Measurements from ENCODE around the gene SH3PXD2B. TPM values are rescaled to one million over a fixed set of nuclear protein-coding genes. Genes with fewer than 3 reads are reported as not detected.

SH3PXD2B gene
- total and polyA plus RNA-seq, 10 of the 15 experiments (the other 5 are each of a cell fraction or from before 2014, with no cell fraction given): 0.05 to 1.6 (median 0.57) TPM

DNA sequence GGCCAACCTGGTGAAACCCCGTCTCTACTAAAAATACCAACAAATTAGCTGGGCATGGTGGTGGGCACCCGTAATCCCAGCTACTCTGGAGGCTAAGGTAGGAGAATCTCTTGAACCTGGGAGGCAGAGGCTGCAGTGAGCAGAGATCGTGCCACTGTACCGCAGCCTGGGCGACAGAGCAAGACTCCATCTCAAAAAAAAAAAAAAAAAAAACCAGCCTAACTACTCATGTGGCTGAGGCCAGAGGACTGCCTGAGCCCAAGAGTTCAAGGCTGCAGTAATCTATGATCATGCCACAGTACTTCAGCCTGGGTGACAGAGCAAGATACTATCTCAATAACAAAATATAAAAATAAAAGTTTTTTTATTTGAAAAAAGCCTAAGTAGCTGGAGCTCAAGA lies 174.0 kb downstream of the SH3PXD2B start:
- Histone ChIP-seq H3K9me3 (replicated peaks; ENCODE audit: control insufficient read depth, insufficient read depth, low read length) (peaks cover 6% of the 10 kb centered on the region; the same call in 2 of the 3 replicates), H3K4me3 (no peak overlapping the region), H3K36me3 (ENCODE audit: control insufficient read depth in 2 of 2, insufficient read depth in 2 of 2, low read length in 1 of 2) (peaks cover 0 to 11% of the 10 kb centered on the region in 2 experiments; a peak in 1 of 4 replicates), H3K27ac (ENCODE audit: control insufficient read depth, insufficient read depth) (no peak overlapping the region), H4K20me1 (ENCODE audit: control insufficient read depth, insufficient read depth) (no peaks in the 10 kb centered on the region), H2AFZ (ENCODE audit: control insufficient read depth, low read depth, low read length) (no peak overlapping the region), H3K27me3 (replicated peaks in 1 of 2; ENCODE audit: control insufficient read depth in 2 of 2, insufficient read depth in 2 of 2, low read length in 1 of 2) (no peaks in the 10 kb centered on the region), H3K4me1 (ENCODE audit: control insufficient read depth, insufficient read depth, low read length) (peaks cover 7% of the 10 kb centered on the region; the same call in 1 of the 2 replicates), H3K9ac (ENCODE audit: control insufficient read depth, insufficient read depth, low read length) (no peak overlapping the region), H3K4me2 (ENCODE audit: control insufficient read depth, insufficient read depth) (no peak overlapping the region), H3K79me2 (ENCODE audit: control insufficient read depth, insufficient read depth, low read length) (peaks cover 83% of the 10 kb centered on the region)
- CTCF ChIA-PET: interaction anchor here (0.6 to 3.9 kb wide), 7 partner anchors 13 to 173 kb away, joined by 3 to 34 read pairs (median 3); partner anchors contain the start of genes EFCAB9 and STK10
- BruUV-seq (replicated peaks): no TSS peak
- POLR2A ChIA-PET: interaction anchor here (1.0 kb wide), 1 partner anchor 11 kb away, joined by 4 read pairs; no protein-coding TSS in a partner anchor
- TF ChIP-seq, protein P1, sequence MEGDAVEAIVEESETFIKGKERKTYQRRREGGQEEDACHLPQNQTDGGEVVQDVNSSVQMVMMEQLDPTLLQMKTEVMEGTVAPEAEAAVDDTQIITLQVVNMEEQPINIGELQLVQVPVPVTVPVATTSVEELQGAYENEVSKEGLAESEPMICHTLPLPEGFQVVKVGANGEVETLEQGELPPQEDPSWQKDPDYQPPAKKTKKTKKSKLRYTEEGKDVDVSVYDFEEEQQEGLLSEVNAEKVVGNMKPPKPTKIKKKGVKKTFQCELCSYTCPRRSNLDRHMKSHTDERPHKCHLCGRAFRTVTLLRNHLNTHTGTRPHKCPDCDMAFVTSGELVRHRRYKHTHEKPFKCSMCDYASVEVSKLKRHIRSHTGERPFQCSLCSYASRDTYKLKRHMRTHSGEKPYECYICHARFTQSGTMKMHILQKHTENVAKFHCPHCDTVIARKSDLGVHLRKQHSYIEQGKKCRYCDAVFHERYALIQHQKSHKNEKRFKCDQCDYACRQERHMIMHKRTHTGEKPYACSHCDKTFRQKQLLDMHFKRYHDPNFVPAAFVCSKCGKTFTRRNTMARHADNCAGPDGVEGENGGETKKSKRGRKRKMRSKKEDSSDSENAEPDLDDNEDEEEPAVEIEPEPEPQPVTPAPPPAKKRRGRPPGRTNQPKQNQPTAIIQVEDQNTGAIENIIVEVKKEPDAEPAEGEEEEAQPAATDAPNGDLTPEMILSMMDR (IDR thresholded peaks at IDR 0.05 in 2 of 3, conservative IDR thresholded peaks at IDR 0.05 in 1 of 3; ENCODE audit: control insufficient read depth in 2 of 3, extremely low read depth in 1 of 3, insufficient read depth in 1 of 3, low read depth in 3 of 3, low read length in 3 of 3): no peak
- TF ChIP-seq MTA3 (IDR thresholded peaks at IDR 0.05; ENCODE audit: borderline replicate concordance, low read length): no peak
- TF ChIP-seq TCF3 (IDR thresholded peaks at IDR 0.05; ENCODE audit: borderline replicate concordance, insufficient read depth, low read depth, low read length): no peak
- TF ChIP-seq ZSCAN29 (IDR thresholded peaks at IDR 0.05): no peak
- intact Hi-C loops (cut with micrococcal nuclease; ENCODE audit: unreplicated experiment): no loop called here
- no peak for ATAC-seq
- FAIRE-seq: no peak
- RAD21 ChIA-PET (ENCODE audit: unreplicated experiment): interaction anchor here (0.9 to 1.1 kb wide), 3 partner anchors 11 to 92 kb away, joined by 3 to 5 read pairs (median 3); partner anchors contain the start of gene STK10
- SMC1A ChIA-PET (ENCODE audit: uncharacterized antibody, unreplicated experiment): interaction anchor here (0.6 to 4.4 kb wide), 9 partner anchors 8 to 527 kb away, joined by 3 to 54 read pairs (median 3); partner anchors contain the start of genes FBXW11 and STK10
- in situ Hi-C loops (cut with MboI): loop anchor here (25.0 kb wide), 1 partner anchor 868 kb away; the partner anchor contains the start of gene FGF18
- no peak for DNase-seq (ENCODE audit: low read depth, low spot score)
- WGBS (ENCODE audit: insufficient coverage, insufficient replicate concordance, low lambda C conversion rate, missing lambda C conversion rate): 100% methylated on average over 3 of the region's 5 CpGs

All from GM12878 (cell line).